WI38 (cell line): Measurements from ENCODE around the gene PCDHB13.
"Not testable (repeated sequence)": the region's sequence is repeated elsewhere in the genome, so short reads cannot be mapped to it uniquely, and the experiment has no call there.

Source experiments
- H3K4me3 ChIP-seq: 2 replicates; pipeline ENCODE4 v1.5.1; 2011; ENCODE audit warnings: low read depth, mild to moderate bottlenecking, control low read depth, low read length
- CTCF ChIP-seq: IDR thresholded peaks from 2 replicates; pipeline ENCODE4 v1.5.1; 2012; ENCODE audit warnings: low read depth, mild to moderate bottlenecking, control low read depth, low read length

PCDHB13 gene

GRCh38 chr5:141186897-141187512 is 26.7 kb upstream of the PCDHB13 start, which contains the start of gene PCDHB9:
Gene PCDHB9 (plus strand): TSS chr5:141187161. CDS start chr5:141187319, 158 bp downstream.
- TF ChIP-seq CTCF, result peak; percentile 58
- peak within 1 kb of the TSS; percentile 51 for H3K4me3 ChIP-seq

GRCh38 chr5:141188682-141189081 is 25.0 kb upstream of the PCDHB13 start:
- H3K4me3 ChIP-seq, result not testable (repeated sequence)

- not testable (repeated sequence) for H3K4me3 ChIP-seq
Measured at GRCh38 chr5:141189131-141189530, 24.6 kb upstream of the PCDHB13 start.

- H3K4me3 ChIP-seq, result peak within 1 kb of the TSS; percentile 10; the same call in 1 of the 2 replicates
- TF ChIP-seq CTCF, result peak; percentile 74
Measured at GRCh38 chr5:141192110-141192725, 21.5 kb upstream of the PCDHB13 start, which contains the start of gene PCDHB10. Gene PCDHB10 (plus strand): TSS chr5:141192353. CDS start chr5:141192553, 200 bp downstream.

- H3K4me3 ChIP-seq, result not testable (repeated sequence)
Measured at GRCh38 chr5:141194332-141194731, 19.4 kb upstream of the PCDHB13 start.

- TF ChIP-seq CTCF, result no peak
- no peak overlapping the region for H3K4me3 ChIP-seq
Measured at GRCh38 chr5:141196363-141196762, 17.4 kb upstream of the PCDHB13 start.

- H3K4me3 ChIP-seq, result peak within 1 kb of the TSS; percentile 46
- TF ChIP-seq CTCF, result peak; percentile 18; the same call in 1 of the 2 replicates
Measured at GRCh38 chr5:141199359-141200235, 14.1 kb upstream of the PCDHB13 start, which contains the start of gene PCDHB11. Gene PCDHB11 (plus strand): TSS chr5:141199627. CDS start chr5:141199775, 148 bp downstream.

GRCh38 chr5:141201126-141201525 is 12.6 kb upstream of the PCDHB13 start:
- not testable (repeated sequence) for H3K4me3 ChIP-seq

GRCh38 chr5:141201646-141202045 is 12.1 kb upstream of the PCDHB13 start:
- H3K4me3 ChIP-seq, result not testable (repeated sequence)
